H9 (cell line): ENCODE data around the gene EPHA10. TPM values are rescaled to one million over a fixed set of nuclear protein-coding genes. Genes with fewer than 3 reads are reported as not detected.

Experiments used
- DNase-seq: peaks from one replicate; pipeline ENCODE4 v3.0.0-alpha.2; 2017
- H2AFZ ChIP-seq: one replicate; pipeline ENCODE4 v1.6.1; 2013; ENCODE audit warnings: mild to moderate bottlenecking, low read length, control low read depth, moderate library complexity
- H2AK5ac ChIP-seq: 2 replicates; pipeline ENCODE4 v1.6.1; 2013; ENCODE audit warnings: low read length, control low read depth, mixed read lengths; ENCODE audit not compliant: insufficient read length
- H2BK120ac ChIP-seq: one replicate; pipeline ENCODE4 v1.6.1; 2013; ENCODE audit warnings: low read depth, mild to moderate bottlenecking, low read length, control low read depth, inconsistent platforms; ENCODE audit not compliant: poor library complexity, severe bottlenecking
- H2BK12ac ChIP-seq: 2 replicates; pipeline ENCODE4 v1.6.1; 2013; ENCODE audit warnings: low read length, control low read depth, mixed read lengths, low read depth; ENCODE audit not compliant: insufficient read length
- H2BK15ac ChIP-seq: 2 replicates; pipeline ENCODE4 v1.6.1; 2013; ENCODE audit warnings: low read depth, low read length, control low read depth
- H2BK20ac ChIP-seq: one replicate; pipeline ENCODE4 v1.6.1; 2013; ENCODE audit warnings: low read depth, mild to moderate bottlenecking, low read length, control low read depth, inconsistent platforms; ENCODE audit not compliant: poor library complexity, severe bottlenecking
- H2BK5ac ChIP-seq: 2 replicates; pipeline ENCODE4 v1.6.1; 2013; ENCODE audit warnings: low read length, control low read depth, mixed read lengths; ENCODE audit not compliant: insufficient read length
- H3K14ac ChIP-seq: 2 replicates; pipeline ENCODE4 v1.6.1; 2013; ENCODE audit warnings: low read length, control low read depth; ENCODE audit not compliant: insufficient read depth
- H3K18ac ChIP-seq: 2 replicates; pipeline ENCODE4 v1.6.1; 2013; ENCODE audit warnings: low read depth, mild to moderate bottlenecking, mixed read lengths, low read length, control low read depth; ENCODE audit not compliant: insufficient read length
- H3K23ac ChIP-seq: 2 replicates; pipeline ENCODE4 v1.6.1; 2013; ENCODE audit warnings: low read length, control low read depth, mixed read lengths, low read depth; ENCODE audit not compliant: insufficient read length
- H3K23me2 ChIP-seq: 2 replicates; pipeline ENCODE4 v1.6.1; 2013; ENCODE audit warnings: low read depth, mild to moderate bottlenecking, mixed read lengths, low read length, control low read depth; ENCODE audit not compliant: insufficient read length, poor library complexity, severe bottlenecking
- H3K27ac ChIP-seq: 2 replicates; pipeline ENCODE4 v1.5.1; 2013; ENCODE audit warnings: low read length, control low read depth, mixed read lengths, low read depth; ENCODE audit not compliant: insufficient read length
- H3K27me3 ChIP-seq: 2 replicates; pipeline ENCODE4 v1.6.1; 2013; ENCODE audit warnings: low read length, control low read depth, inconsistent platforms; ENCODE audit not compliant: insufficient read depth
- H3K4ac ChIP-seq: 2 replicates; pipeline ENCODE4 v1.6.1; 2013; ENCODE audit warnings: low read depth, mild to moderate bottlenecking, control low read depth, inconsistent platforms, low read length, moderate library complexity
- H3K4me1 ChIP-seq: 2 replicates; pipeline ENCODE4 v1.6.1; 2013; ENCODE audit warnings: low read length, control low read depth, inconsistent platforms; ENCODE audit not compliant: insufficient read depth
- H3K4me2 ChIP-seq: 2 replicates; pipeline ENCODE4 v1.6.1; 2013; ENCODE audit warnings: low read length, control low read depth, mixed read lengths; ENCODE audit not compliant: insufficient read length, insufficient read depth
- H3K56ac ChIP-seq: 2 replicates; pipeline ENCODE4 v1.6.1; 2013; ENCODE audit warnings: low read depth, mild to moderate bottlenecking, mixed read lengths, low read length, control low read depth; ENCODE audit not compliant: insufficient read length
- H3K79me1 ChIP-seq: 2 replicates; pipeline ENCODE4 v1.6.1; 2013; ENCODE audit warnings: low read depth, mild to moderate bottlenecking, moderate library complexity, low read length, control low read depth, inconsistent platforms; ENCODE audit not compliant: insufficient read depth, poor library complexity, severe bottlenecking
- H3K79me2 ChIP-seq: 2 replicates; pipeline ENCODE4 v1.6.1; 2013; ENCODE audit warnings: low read length, control low read depth, inconsistent platforms; ENCODE audit not compliant: insufficient read depth
- H3K9ac ChIP-seq: 2 replicates; pipeline ENCODE4 v1.6.1; 2013; ENCODE audit warnings: low read length, control low read depth, mixed read lengths; ENCODE audit not compliant: insufficient read length; ENCODE audit errors: extremely low read depth
- H3K9me3 ChIP-seq: one replicate; pipeline ENCODE4 v1.6.1; 2013; ENCODE audit warnings: low read depth, low read length, inconsistent platforms; ENCODE audit not compliant: control insufficient read depth
- H3T11ph ChIP-seq: one replicate; pipeline ENCODE4 v1.6.1; 2013; ENCODE audit warnings: mild to moderate bottlenecking, low read length, control low read depth, inconsistent platforms
- H4K20me1 ChIP-seq: one replicate; pipeline ENCODE4 v1.6.1; 2013; ENCODE audit not compliant: control insufficient read depth, insufficient read length, insufficient read depth
- H4K5ac ChIP-seq: 2 replicates; pipeline ENCODE4 v1.6.1; 2013; ENCODE audit warnings: low read depth, mild to moderate bottlenecking, mixed read lengths, low read length, control low read depth; ENCODE audit not compliant: insufficient read length
- H4K8ac ChIP-seq: replicated peaks from 2 replicates; pipeline ENCODE4 v1.6.1; 2013; ENCODE audit warnings: low read length, control low read depth, mixed read lengths, low read depth; ENCODE audit not compliant: insufficient read length
- H4K91ac ChIP-seq: 2 replicates; pipeline ENCODE4 v1.6.1; 2013; ENCODE audit warnings: low read depth, mild to moderate bottlenecking, moderate library complexity, mixed read lengths, low read length, control low read depth; ENCODE audit not compliant: insufficient read length
- H3K27ac Mint-ChIP-seq, 3 experiments: 2 replicates in 2 of 3; 3 replicates in 1 of 3; pipeline ENCODE4 v1.8.0; 2020 to 2021; ENCODE audit warnings: mixed read lengths in 3 of 3, mild to moderate bottlenecking in 1 of 3, moderate library complexity in 1 of 3
- H3K27me3 Mint-ChIP-seq: 2 replicates; pipeline ENCODE4 v1.8.0; 2021; ENCODE audit warnings: low read depth, mild to moderate bottlenecking, moderate library complexity, mixed read lengths
- H3K36me3 Mint-ChIP-seq, 3 experiments: 2 replicates in 2 of 3; 3 replicates in 1 of 3; pipeline ENCODE4 v1.8.0; 2020 to 2021; ENCODE audit warnings: low read depth in 3 of 3, mixed read lengths in 3 of 3; ENCODE audit not compliant: insufficient read depth in 1 of 3
- H3K4me1 Mint-ChIP-seq, 2 experiments: 2 replicates each; pipeline ENCODE4 v1.8.0; 2020; ENCODE audit warnings: mixed read lengths in 2 of 2
- H3K4me3 Mint-ChIP-seq, 2 experiments: 2 replicates in 1 of 2; 3 replicates in 1 of 2; pipeline ENCODE4 v1.8.0; 2020 to 2021; ENCODE audit warnings: mild to moderate bottlenecking in 2 of 2, mixed read lengths in 2 of 2, moderate library complexity in 1 of 2
- H3K9me3 Mint-ChIP-seq, 2 experiments: 2 replicates in 1 of 2; 3 replicates in 1 of 2; pipeline ENCODE4 v1.8.0; 2020; ENCODE audit warnings: mild to moderate bottlenecking in 2 of 2, mixed read lengths in 2 of 2, moderate library complexity in 1 of 2
- WGBS: extraction: QIAGEN DNeasy Blood & Tissue Kit; methylation state at CpG from one replicate; pipeline ENCODE4 v1.1.7; 2013; ENCODE audit warnings: missing lambda C conversion rate, low lambda C conversion rate, mixed read lengths; ENCODE audit not compliant: insufficient read length; ENCODE audit errors: extremely low coverage; 5-methylcytosine and 5-hydroxymethylcytosine counted together
- total RNA-seq: library from RNA; stranded (reverse); gene quantifications from 2 replicates; pipeline ENCODE4 v1.2.1, GENCODE V29; 2021
- TF ChIP-seq, protein P1 (sequence below): fragments of 200-600 bp; sonication (generic); conservative IDR thresholded peaks from 3 replicates; pipeline ENCODE4 v1.8.0; 2021; ENCODE audit warnings: antibody characterized with exemption, mild to moderate bottlenecking

Gene EPHA10
- total RNA-seq, 1 experiment from 2014 or later, result 0.96 TPM

DNA sequence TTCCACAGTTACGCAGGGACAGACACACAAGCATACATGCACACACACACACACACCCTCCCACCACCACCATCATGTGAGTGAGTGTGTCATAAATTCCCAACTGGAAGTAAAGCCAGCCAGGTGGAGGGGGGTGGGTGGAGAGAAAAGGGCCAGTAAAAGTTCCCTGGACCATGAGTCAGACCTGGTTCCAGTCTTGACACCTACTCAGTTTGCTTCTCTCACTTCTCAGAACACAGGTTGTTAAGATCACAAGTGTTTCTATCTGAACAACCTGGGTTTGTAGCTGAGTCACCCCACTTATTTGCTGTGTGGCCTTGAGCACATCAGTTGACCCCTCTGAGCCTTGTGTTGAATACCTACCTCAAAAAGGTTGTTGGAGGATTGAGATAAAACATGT is 9.6 kb downstream of the EPHA10 start:
- Histone ChIP-seq H2AK5ac (no peak overlapping the region), H3K4ac (no peak overlapping the region), H2BK15ac (no peak overlapping the region), H3K14ac (no peak overlapping the region), H3K56ac (no peak overlapping the region), H4K91ac (no peak overlapping the region), H3K23ac (no peak overlapping the region), H3K18ac (no peak overlapping the region), H4K8ac (no peak overlapping the region), H3K4me1 (no peaks in the 10 kb centered on the region; the same call in 1 of the 2 replicates), H2BK120ac (no peak overlapping the region), H3K27me3 (peaks cover 37% of the 10 kb centered on the region), H3K4me2 (no peak overlapping the region), H3K23me2 (no peaks in the 10 kb centered on the region), H3K27ac (no peak overlapping the region), H2BK5ac (no peak overlapping the region), H3K79me1 (no peaks in the 10 kb centered on the region), H4K20me1 (no peaks in the 10 kb centered on the region), H3T11ph (no peak overlapping the region), H2BK12ac (no peak overlapping the region), H2BK20ac (no peak overlapping the region), H4K5ac (no peak overlapping the region), H3K9ac (no peak overlapping the region), H3K79me2 (no peaks in the 10 kb centered on the region), H2AFZ (no peak overlapping the region), H3K9me3 (no peaks in the 10 kb centered on the region)
- TF ChIP-seq, protein P1, sequence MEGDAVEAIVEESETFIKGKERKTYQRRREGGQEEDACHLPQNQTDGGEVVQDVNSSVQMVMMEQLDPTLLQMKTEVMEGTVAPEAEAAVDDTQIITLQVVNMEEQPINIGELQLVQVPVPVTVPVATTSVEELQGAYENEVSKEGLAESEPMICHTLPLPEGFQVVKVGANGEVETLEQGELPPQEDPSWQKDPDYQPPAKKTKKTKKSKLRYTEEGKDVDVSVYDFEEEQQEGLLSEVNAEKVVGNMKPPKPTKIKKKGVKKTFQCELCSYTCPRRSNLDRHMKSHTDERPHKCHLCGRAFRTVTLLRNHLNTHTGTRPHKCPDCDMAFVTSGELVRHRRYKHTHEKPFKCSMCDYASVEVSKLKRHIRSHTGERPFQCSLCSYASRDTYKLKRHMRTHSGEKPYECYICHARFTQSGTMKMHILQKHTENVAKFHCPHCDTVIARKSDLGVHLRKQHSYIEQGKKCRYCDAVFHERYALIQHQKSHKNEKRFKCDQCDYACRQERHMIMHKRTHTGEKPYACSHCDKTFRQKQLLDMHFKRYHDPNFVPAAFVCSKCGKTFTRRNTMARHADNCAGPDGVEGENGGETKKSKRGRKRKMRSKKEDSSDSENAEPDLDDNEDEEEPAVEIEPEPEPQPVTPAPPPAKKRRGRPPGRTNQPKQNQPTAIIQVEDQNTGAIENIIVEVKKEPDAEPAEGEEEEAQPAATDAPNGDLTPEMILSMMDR, result no peak
- no CpG with 5 or more reads among the region's 1 CpG for WGBS
- DNase-seq, result no peak
- peaks cover 4 to 6% of the 10 kb centered on the region in 2 experiments; a peak in 2 of 4 replicates for H3K4me1 Mint-ChIP-seq
- peaks cover 0 to 2% of the 10 kb centered on the region in 2 experiments; a peak in 2 of 5 replicates for H3K9me3 Mint-ChIP-seq
- peaks cover 0 to 1% (median 0%) of the 10 kb centered on the region in 3 experiments; a peak in 1 of 7 replicates for H3K36me3 Mint-ChIP-seq
- peaks cover 23% of the 10 kb centered on the region for H3K27me3 Mint-ChIP-seq
- H3K27ac Mint-ChIP-seq, result no peak overlapping the region
- no peak overlapping the region for H3K4me3 Mint-ChIP-seq
